K562 (cell line): Measurements from ENCODE around the gene METTL18.

Experiments used
- PRPF4 ChIP-seq: fragments of 200-400 bp; formaldehyde crosslinking; IDR thresholded peaks from one replicate; pipeline ENCODE4 v1.6.1; 2017; ENCODE audit warnings: low read length, low read depth, mild to moderate bottlenecking; ENCODE audit not compliant: insufficient read depth, poor library complexity, severe bottlenecking
- TF ChIP-seq, protein P1 (sequence below), 3 experiments: IDR thresholded peaks in 2 of 3; conservative IDR thresholded peaks in 1 of 3; 2 replicates each; pipeline ENCODE4 v1.5.1; 2011 to 2012; ENCODE audit warnings: low read length in 3 of 3, mild to moderate bottlenecking in 3 of 3, control low read depth in 2 of 3, improper control_type of control experiment in 1 of 3, inconsistent platforms in 1 of 3, low read depth in 1 of 3, mixed read lengths in 1 of 3, moderate library complexity in 1 of 3; ENCODE audit not compliant: insufficient read depth in 2 of 3

DNA sequence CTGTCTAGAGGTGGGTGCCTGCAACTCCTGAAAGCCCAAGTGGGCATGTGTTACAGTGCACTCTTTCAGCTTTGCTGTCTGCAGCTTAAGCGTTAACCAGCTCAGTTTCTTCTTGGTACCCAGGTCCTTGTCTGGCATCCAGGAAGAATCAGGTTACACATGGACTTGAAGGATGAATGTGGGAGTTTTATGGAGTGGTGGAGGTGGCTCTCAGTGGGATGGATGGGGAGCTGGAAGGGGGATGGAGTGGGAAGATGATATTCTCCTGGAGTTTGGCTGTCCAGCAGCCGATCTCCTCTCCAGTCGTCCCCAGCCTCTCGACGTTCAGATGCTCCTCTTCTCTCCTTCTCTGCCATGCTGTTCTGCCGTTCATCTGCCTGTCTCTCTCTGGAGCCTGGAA lies 9.4 kb downstream of the METTL18 start:
- TF ChIP-seq, protein P1, sequence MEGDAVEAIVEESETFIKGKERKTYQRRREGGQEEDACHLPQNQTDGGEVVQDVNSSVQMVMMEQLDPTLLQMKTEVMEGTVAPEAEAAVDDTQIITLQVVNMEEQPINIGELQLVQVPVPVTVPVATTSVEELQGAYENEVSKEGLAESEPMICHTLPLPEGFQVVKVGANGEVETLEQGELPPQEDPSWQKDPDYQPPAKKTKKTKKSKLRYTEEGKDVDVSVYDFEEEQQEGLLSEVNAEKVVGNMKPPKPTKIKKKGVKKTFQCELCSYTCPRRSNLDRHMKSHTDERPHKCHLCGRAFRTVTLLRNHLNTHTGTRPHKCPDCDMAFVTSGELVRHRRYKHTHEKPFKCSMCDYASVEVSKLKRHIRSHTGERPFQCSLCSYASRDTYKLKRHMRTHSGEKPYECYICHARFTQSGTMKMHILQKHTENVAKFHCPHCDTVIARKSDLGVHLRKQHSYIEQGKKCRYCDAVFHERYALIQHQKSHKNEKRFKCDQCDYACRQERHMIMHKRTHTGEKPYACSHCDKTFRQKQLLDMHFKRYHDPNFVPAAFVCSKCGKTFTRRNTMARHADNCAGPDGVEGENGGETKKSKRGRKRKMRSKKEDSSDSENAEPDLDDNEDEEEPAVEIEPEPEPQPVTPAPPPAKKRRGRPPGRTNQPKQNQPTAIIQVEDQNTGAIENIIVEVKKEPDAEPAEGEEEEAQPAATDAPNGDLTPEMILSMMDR (IDR thresholded peaks at IDR 0.05 in 2 of 3, conservative IDR thresholded peaks at IDR 0.05 in 1 of 3; ENCODE audit: insufficient read depth in 2 of 3, low read depth in 1 of 3, low read length in 3 of 3): no peak
- no peak for TF ChIP-seq PRPF4
